ENCODE results near the gene NUDT8. TPM values are rescaled to one million over a fixed set of nuclear protein-coding genes. Genes with fewer than 3 reads are reported as not detected.
"Not testable (repeated sequence)": the region's sequence is repeated elsewhere in the genome, so short reads cannot be mapped to it uniquely, and the experiment has no call there.

The NUDT8 gene
- total and polyA plus RNA-seq, 10 of the 15 experiments (the other 5 are each of a cell fraction or from before 2014, with no cell fraction given): 0.32 to 18.2 (median 9.8) TPM

GRCh38 chr11:67592880-67593564 is 36.7 kb downstream of the NUDT8 start:
- TF ChIP-seq POLR2AphosphoS2 (IDR thresholded peaks at IDR 0.05; ENCODE audit: low read depth, low read length) (no peak), NR2F1 (conservative IDR thresholded peaks at IDR 0.05) (no peak), GABPA (IDR thresholded peaks at IDR 0.05; ENCODE audit: low read depth) (no peak)
- no peaks in the 10 kb centered on the region for H3K79me2 ChIP-seq (ENCODE audit: control insufficient read depth, insufficient read depth, low read length)
- H3K27me3 ChIP-seq (replicated peaks in 1 of 2; ENCODE audit: control insufficient read depth in 2 of 2, insufficient read depth in 2 of 2, low read length in 1 of 2): no peaks in the 10 kb centered on the region
- in situ Hi-C loops (cut with MboI): no loop called here
- intact Hi-C loops (cut with micrococcal nuclease; ENCODE audit: unreplicated experiment): no loop called here
- H4K20me1 ChIP-seq (ENCODE audit: control insufficient read depth, insufficient read depth): no peaks in the 10 kb centered on the region
- no peak overlapping the region for H3K4me2 ChIP-seq (ENCODE audit: control insufficient read depth, insufficient read depth)
- H2AFZ ChIP-seq (ENCODE audit: control insufficient read depth, low read depth, low read length): no peak overlapping the region
- no peak overlapping the region for H3K27ac ChIP-seq (ENCODE audit: control insufficient read depth, insufficient read depth)
- no peak for FAIRE-seq
- no TSS peak for BruUV-seq (replicated peaks)
- H3K4me3 ChIP-seq: no peak overlapping the region
- ChIA-PET SMC1A (ENCODE audit: uncharacterized antibody, unreplicated experiment) (interaction anchor here (0.6 to 1.9 kb wide), 3 partner anchors 8 to 50 kb away, joined by 3 to 5 read pairs (median 3); no protein-coding TSS in a partner anchor), RAD21 (ENCODE audit: unreplicated experiment) (interaction anchor here (1.5 kb wide), 1 partner anchor 10 kb away, joined by 6 read pairs; no protein-coding TSS in a partner anchor), CTCF (interaction anchor here (0.6 to 2.5 kb wide), 5 partner anchors 10 to 210 kb away, joined by 3 to 11 read pairs (median 4); partner anchors contain the start of gene GSTP1), POLR2A (interaction anchor here (1.3 to 1.5 kb wide), 2 partner anchors 7 to 22 kb away, joined by 4 read pairs; no protein-coding TSS in a partner anchor)
- H3K9me3 ChIP-seq (replicated peaks; ENCODE audit: control insufficient read depth, insufficient read depth, low read length): peaks cover 6% of the 10 kb centered on the region; the same call in 2 of the 3 replicates
- H3K9ac ChIP-seq (ENCODE audit: control insufficient read depth, insufficient read depth, low read length): no peak overlapping the region
- H3K36me3 ChIP-seq (ENCODE audit: control insufficient read depth in 2 of 2, insufficient read depth in 2 of 2, low read length in 1 of 2): peaks cover 0 to 2% of the 10 kb centered on the region in 2 experiments; a peak in 1 of 4 replicates
- no peak for DNase-seq (ENCODE audit: low read depth, low spot score)
- ATAC-seq: no peak
- peaks cover 14% of the 10 kb centered on the region for H3K4me1 ChIP-seq (ENCODE audit: control insufficient read depth, insufficient read depth, low read length)
- WGBS (ENCODE audit: insufficient coverage, insufficient replicate concordance, low lambda C conversion rate, missing lambda C conversion rate): 79% methylated on average over 12 of the region's 12 CpGs

- H3K27me3 ChIP-seq (replicated peaks in 1 of 2; ENCODE audit: control insufficient read depth in 2 of 2, insufficient read depth in 2 of 2, low read length in 1 of 2); H3K4me3 ChIP-seq; DNase-seq (ENCODE audit: low read depth, low spot score); FAIRE-seq; H4K20me1 ChIP-seq (ENCODE audit: control insufficient read depth, insufficient read depth); H3K9ac ChIP-seq (ENCODE audit: control insufficient read depth, insufficient read depth, low read length); ATAC-seq; BruUV-seq (replicated peaks); in situ Hi-C loops (cut with MboI); H3K9me3 ChIP-seq (replicated peaks; ENCODE audit: control insufficient read depth, insufficient read depth, low read length); H3K36me3 ChIP-seq (ENCODE audit: control insufficient read depth in 2 of 2, insufficient read depth in 2 of 2, low read length in 1 of 2); H2AFZ ChIP-seq (ENCODE audit: control insufficient read depth, low read depth, low read length): not testable (repeated sequence)
- peak overlapping the region; percentile 64 for H3K27ac ChIP-seq (ENCODE audit: control insufficient read depth, insufficient read depth)
- POLR2A ChIA-PET: interaction anchor here (1.1 to 1.4 kb wide), 2 partner anchors 25 to 185 kb away, joined by 3 to 4 read pairs; partner anchors contain the start of gene TBC1D10C
- H3K4me1 ChIP-seq (ENCODE audit: control insufficient read depth, insufficient read depth, low read length): peaks cover 45% of the 10 kb centered on the region
- SMC1A ChIA-PET (ENCODE audit: uncharacterized antibody, unreplicated experiment): interaction anchor here (0.6 to 3.3 kb wide), 5 partner anchors 10 to 207 kb away, joined by 4 to 9 read pairs (median 4); no protein-coding TSS in a partner anchor
- RAD21 ChIA-PET (ENCODE audit: unreplicated experiment): interaction anchor here (0.8 to 1.3 kb wide), 2 partner anchors 41 kb away, joined by 3 to 5 read pairs; partner anchors contain the start of gene NUDT8
- peaks cover 29% of the 10 kb centered on the region for H3K79me2 ChIP-seq (ENCODE audit: control insufficient read depth, insufficient read depth, low read length)
- peak overlapping the region; percentile 57 for H3K4me2 ChIP-seq (ENCODE audit: control insufficient read depth, insufficient read depth)
- CTCF ChIA-PET: interaction anchor here (1.1 to 1.8 kb wide), 5 partner anchors 10 to 187 kb away, joined by 4 to 7 read pairs (median 5); partner anchors contain the start of genes NUDT8 and PPP1CA
- WGBS (ENCODE audit: insufficient coverage, insufficient replicate concordance, low lambda C conversion rate, missing lambda C conversion rate): 49% methylated on average over 11 of the region's 11 CpGs
- intact Hi-C loops (cut with micrococcal nuclease; ENCODE audit: unreplicated experiment): loop anchor here (2.0 kb wide), 1 partner anchor 18 kb away; the partner anchor contains the start of gene NDUFV1
- 0 out of 2 replicates have a peak, but pooled peaks have one; percentile 30 for TF ChIP-seq ZNF687 (IDR thresholded peaks at IDR 0.05)
- peak; percentile 40; the same call in 1 of the 2 replicates for TF ChIP-seq POLR2AphosphoS5 (IDR thresholded peaks at IDR 0.05; ENCODE audit: low read length)
- TF ChIP-seq BHLHE40 (IDR thresholded peaks at IDR 0.05; ENCODE audit: borderline replicate concordance in 1 of 2, low read depth in 2 of 2, low read length in 1 of 2): peak; percentile 42 to 73; a peak in 2 of 4 replicates
- TF ChIP-seq ZNF622 (IDR thresholded peaks at IDR 0.05): peak; percentile 13; the same call in 1 of the 2 replicates
- TF ChIP-seq MTA3 (IDR thresholded peaks at IDR 0.05; ENCODE audit: borderline replicate concordance, low read length): 0 out of 2 replicates have a peak, but pooled peaks have one; percentile 21
- TF ChIP-seq PKNOX1 (IDR thresholded peaks at IDR 0.05): peak; percentile 50; the same call in 1 of the 2 replicates
Observed at GRCh38 chr11:67588899-67589415, 40.8 kb downstream of the NUDT8 start.
